Adipose tissue (tissue), 3 donors: ENCODE data around the gene SESN3. TPM values are rescaled to one million over a fixed set of nuclear protein-coding genes. Genes with fewer than 3 reads are reported as not detected.
"Not testable (repeated sequence)": the region's sequence is repeated elsewhere in the genome, so short reads cannot be mapped to it uniquely, and the experiment has no call there.

Experiments used
- H3K27ac ChIP-seq: one replicate; pipeline ENCODE4 v1.5.1; 2013; ENCODE audit warnings: low read depth, low read length
- WGBS, 3 donors: extraction: QIAGEN DNeasy Blood & Tissue Kit; methylation state at CpG; one replicate each; pipeline ENCODE4 v1.1.7; 2013; 5-methylcytosine and 5-hydroxymethylcytosine counted together
- polyA plus RNA-seq, 3 donors: library from polyadenylated mRNA; stranded (reverse); fragments of 200-250 nt; gene quantifications; one replicate each; pipeline ENCODE4 v1.2.3, GENCODE V29; 2013
- donor health status: healthy with polysubstance abuse.
- donor health status: Bipolar disorder and iron deficiency.
- donor health status: healthy.

SESN3 gene
- polyA plus RNA-seq, 3 donors: 1.5 to 12.0 (median 2.6) TPM

DNA sequence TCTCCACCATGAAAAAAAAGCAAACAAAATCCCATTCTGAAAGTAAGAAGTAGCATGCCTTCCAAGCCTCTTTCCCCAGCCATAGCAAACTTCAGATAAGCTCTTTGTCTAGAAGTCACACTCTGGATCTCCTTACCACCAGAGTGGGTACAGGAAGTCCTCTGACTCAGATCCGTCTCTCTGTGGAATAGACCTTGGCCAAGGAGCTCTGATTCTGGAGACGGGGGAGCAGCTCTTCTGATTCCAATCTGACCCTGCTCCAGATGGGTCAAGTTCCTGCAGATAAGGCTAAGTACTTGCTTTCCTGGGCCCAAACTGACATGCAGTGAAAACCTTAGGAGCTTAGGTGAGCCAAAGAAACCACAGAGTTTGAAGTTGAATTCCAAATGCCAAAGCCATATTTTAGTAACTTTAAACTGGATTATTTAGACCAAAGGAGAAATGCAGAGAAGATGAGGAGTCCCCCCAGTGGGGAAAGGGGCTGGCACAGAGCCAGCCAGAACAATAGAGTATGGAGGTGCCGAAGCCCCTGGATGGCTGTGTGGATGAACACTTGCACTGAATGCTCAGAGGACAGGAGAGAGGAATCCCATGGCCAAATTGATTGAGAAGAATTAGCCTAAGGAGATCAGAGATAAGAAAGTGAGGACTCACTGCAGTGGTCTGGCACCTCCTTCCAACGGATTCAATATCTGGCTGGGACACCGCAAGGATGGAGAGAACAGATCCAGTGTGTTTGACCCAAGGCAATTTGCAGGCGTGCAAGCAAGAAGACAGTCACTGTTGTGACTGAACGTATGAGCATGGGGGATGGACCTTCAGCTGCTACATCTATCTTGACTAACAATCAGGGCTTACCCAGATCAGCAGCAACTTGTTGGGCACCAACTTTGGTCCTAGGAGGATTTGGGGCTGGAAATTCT, 86.4 kb downstream of the SESN3 start:
- WGBS, 3 donors: 71 to 82% (median 77%) methylated on average over 7 of the region's 7 CpGs
- H3K27ac ChIP-seq: no peak overlapping the region

DNA sequence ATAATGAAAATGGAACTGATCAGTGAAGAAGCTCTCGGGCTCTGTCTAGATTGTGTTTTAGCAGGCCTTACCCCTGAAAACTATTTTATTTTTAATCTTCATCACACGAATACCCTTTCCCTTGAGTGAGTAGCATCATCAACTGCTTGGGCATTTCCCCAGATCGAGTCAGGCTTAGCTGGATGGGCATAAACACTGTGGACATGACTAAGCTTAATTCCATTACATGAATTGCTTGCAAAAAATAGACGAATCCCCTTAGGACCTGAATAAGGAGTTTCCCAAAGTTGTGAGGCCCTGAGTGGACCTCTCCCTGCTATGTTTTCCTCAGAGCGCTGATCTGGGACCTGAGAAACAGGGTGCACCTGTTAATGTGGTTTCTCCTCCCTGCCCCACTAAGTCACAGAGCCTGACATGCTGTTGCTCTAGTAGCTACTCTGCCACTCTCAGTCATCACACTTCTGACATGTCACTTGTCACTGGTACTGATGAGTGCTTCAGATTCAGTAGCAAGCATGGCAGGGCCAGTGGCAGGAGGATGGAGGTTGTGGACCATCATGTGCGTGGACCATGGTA, 87.8 kb downstream of the SESN3 start:
- 77 to 86% (median 86%) methylated on average over 6 of the region's 6 CpGs for WGBS, 3 donors
- no peak overlapping the region for H3K27ac ChIP-seq

DNA sequence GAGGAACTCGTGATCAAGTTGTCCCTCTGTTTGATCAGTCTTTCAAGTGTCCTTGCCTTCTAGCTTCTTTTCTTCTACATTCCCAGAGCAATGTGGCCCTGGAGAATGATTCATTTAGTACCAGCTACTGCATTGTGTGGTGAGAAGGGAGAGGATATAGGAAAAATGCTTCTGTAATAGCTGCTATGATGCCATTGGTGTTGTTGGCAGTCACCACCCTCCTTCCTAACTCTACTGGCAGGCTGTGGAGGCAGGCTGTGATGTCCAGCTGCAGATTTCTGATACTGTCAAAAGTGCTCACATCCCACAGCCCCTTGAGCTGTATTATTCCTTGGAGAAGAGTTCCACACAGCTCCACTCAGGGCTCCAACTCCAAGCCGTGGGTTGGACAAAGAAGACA, 88.6 kb downstream of the SESN3 start:
- whole genome bisulfite sequencing, 3 donors: 60 to 88% (median 80%) methylated on average over 2 of the region's 2 CpGs
- no peak overlapping the region for H3K27ac ChIP-seq

DNA sequence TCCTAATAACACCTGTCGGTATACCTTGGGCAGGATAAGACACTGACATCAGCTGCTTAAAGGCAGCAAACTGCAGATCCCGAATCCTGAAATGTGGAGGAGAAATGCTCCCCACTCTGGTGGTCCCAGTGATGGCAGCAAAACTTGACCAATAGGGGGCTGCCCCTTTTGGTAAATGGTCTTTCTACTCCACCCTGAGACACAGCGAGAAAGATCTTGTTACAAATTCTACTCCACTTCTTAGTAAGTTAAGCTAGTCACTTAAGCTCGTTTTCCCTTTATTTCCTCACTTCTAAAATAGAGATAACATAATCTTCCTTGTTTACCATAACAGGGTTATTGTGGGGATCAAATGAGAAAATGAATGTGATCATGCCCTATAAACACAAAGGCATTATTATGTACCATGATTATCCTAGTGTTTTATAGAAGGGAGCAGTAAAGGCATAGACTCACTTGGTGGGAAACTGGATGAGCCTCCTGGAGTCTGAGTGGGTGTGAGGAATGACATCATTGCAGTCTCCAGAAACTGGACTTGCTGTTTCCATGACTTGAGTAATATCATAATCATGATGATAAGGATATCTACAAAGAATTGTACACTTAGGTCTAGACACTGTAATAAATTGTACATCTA, 90.5 kb downstream of the SESN3 start:
- 69 to 77% (median 73%) methylated on average over 4 of the region's 4 CpGs for WGBS, 3 donors
- no peak overlapping the region for H3K27ac ChIP-seq

DNA sequence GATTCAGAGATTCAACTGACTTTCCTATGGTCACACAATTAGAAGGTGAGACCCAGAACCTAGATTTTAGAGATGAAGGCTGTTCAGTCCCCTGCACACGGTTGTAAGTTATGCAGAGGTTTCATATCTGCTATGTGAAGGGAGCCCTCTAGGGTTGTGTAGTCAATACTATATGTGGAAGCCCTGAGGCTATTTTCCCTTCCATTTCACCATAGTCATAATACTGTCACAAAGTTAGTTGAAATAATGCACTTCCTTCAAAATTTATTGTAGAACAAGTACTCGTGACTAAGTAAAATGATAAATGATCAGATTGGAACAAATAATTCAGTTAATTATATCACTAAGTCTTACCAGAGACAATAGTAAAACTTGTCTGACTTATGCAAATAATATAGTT, 92.6 kb downstream of the SESN3 start:
- H3K27ac ChIP-seq: no peak overlapping the region
- WGBS, 3 donors: 17 to 28% (median 26%) methylated on average over 2 of the region's 2 CpGs

GRCh38 chr11:95137299-95137698, 93.7 kb downstream of the SESN3 start:
- H3K27ac ChIP-seq: no peak overlapping the region

DNA sequence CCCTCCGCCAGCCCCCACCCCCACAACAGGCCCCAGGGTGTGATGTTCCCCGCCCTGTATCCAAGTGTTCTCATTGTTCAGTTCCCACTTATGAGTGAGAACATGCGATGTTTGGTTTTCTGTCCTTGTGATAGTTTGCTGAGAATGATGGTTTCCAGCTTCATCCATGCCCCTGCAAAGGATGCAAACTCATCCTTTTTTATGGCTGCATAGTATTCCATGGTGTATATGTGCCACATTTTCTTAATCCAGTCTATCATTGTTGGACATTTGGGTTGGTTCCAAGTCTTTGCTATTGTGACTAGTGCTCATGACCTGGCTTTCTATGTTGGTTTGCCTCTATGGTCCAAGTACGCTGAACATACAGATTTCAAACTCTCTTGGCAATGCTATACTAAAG, 94.3 kb downstream of the SESN3 start:
- 94 to 99% (median 95%) methylated on average over 4 of the region's 4 CpGs for WGBS, 3 donors
- H3K27ac ChIP-seq: not testable (repeated sequence)

GRCh38 chr11:95135880-95136279, 95.1 kb downstream of the SESN3 start:
- WGBS, 3 donors: 96 to 97% (median 97%) methylated on average over 2 of the region's 2 CpGs
- H3K27ac ChIP-seq: no peak overlapping the region

- H3K27ac ChIP-seq: no peak overlapping the region
- WGBS, 3 donors: 47 to 72% (median 69%) methylated on average over 4 to 6 of the region's 6 CpGs
These were observed 95.8 kb downstream of the SESN3 start for GRCh38 chr11:95135155-95135554.

DNA sequence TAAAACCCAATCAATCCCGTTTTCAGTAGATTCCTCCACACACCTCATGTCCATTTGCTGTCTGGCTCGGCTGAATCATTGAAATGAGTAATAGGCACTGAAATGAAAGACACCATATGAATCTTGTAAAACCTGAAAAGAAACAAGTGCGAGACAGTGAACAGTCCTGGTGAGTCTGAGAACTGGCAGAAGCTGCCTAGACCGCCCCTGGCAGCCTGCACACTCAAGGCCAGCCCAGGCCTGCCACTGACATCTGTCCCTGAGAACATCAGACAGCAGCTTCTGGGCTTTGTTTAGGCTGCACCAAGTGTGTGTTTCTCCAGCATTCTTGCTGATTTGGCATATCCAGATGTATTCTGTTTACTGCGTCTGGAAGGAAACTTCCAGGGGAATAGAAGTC, 96.5 kb downstream of the SESN3 start:
- 38 to 65% (median 61%) methylated on average over 5 of the region's 5 CpGs for WGBS, 3 donors
- no peak overlapping the region for H3K27ac ChIP-seq

DNA sequence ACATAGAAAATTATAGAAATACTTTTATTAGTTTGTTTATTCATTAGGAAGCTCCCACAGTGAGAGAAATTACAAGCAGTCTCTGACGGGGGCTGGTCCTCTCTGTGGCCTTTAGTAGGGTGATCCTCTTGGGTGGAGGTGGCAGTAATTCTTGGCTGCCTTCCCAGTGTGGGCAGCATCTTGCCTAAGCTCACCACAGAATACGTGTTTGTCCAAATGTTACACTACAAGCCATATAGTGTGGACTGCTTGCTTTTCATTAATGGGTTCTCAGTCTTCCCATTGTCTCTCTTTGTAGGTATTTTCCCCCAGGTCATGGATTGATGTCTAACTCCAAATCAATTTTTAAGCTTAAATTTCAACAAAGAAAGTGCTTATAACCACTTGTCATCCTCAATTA, 98.0 kb downstream of the SESN3 start:
- no peak overlapping the region for H3K27ac ChIP-seq
- WGBS, 3 donors: 34 to 58% (median 47%) methylated on average over 2 of the region's 2 CpGs

DNA sequence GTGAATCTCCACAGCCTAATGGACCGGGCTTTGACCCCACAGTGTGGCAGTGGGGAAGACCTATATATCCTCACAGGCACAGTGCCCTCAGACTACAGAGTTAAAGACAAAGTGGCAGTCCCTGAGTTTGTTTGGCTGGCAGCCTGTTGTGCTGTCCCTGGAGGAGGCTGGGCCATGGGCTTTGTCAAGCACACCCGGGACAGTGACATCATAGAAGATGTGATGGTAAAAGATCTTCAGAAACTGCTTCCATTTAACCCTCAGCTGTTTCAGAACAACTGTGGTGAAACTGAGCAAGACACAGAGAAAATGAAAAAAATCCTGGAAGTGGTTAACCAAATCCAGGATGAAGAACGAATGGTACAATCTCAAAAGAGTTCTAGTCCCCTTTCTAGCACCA, 102.4 kb downstream of the SESN3 start:
- no peak overlapping the region for H3K27ac ChIP-seq
- WGBS, 3 donors: 76 to 92% (median 89%) methylated on average over 3 of the region's 3 CpGs

DNA sequence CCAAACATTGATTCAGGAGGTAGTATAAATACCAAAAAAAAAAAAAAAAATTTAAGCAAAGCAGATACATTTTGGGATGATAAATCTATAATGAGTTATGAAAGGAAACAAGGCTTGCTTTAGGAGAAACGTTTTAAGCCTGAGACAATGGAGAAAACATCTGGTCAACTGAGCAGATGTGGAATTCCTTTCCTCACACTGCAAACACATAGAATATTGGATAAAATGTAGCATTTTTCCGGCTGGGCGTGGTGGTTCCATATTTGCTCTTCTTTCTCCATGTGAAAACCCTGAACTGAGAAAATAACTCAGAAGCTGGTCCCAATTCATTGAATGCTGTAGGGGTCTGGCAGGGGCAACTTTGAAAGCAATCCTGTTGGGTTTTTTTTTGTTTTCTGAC, 107.4 kb downstream of the SESN3 start:
- WGBS, 3 donors: 80 to 83% (median 80%) methylated on average over 3 of the region's 3 CpGs
- no peak overlapping the region for H3K27ac ChIP-seq

DNA sequence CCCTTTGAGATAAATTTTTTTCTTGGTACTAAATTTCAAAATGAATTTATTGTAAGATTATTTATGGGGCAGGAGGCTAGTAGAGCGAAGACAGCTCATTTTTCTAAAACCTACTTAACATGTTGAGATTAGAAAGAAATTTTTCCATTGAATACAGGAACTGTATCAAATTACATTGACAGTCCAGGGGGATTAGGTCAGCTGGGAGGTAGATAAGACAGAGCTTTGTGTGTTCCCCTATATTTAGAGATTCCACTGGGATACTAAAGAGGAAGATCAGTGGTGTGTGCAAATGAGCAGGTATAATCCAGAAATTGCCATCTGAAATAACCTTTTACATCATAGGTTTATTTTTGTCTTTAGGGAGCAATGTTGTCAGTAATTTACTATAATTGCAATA, 109.3 kb downstream of the SESN3 start:
- WGBS, 3 donors: 76 to 94% (median 89%) methylated on average over 1 of the region's 1 CpG
- H3K27ac ChIP-seq: no peak overlapping the region

DNA sequence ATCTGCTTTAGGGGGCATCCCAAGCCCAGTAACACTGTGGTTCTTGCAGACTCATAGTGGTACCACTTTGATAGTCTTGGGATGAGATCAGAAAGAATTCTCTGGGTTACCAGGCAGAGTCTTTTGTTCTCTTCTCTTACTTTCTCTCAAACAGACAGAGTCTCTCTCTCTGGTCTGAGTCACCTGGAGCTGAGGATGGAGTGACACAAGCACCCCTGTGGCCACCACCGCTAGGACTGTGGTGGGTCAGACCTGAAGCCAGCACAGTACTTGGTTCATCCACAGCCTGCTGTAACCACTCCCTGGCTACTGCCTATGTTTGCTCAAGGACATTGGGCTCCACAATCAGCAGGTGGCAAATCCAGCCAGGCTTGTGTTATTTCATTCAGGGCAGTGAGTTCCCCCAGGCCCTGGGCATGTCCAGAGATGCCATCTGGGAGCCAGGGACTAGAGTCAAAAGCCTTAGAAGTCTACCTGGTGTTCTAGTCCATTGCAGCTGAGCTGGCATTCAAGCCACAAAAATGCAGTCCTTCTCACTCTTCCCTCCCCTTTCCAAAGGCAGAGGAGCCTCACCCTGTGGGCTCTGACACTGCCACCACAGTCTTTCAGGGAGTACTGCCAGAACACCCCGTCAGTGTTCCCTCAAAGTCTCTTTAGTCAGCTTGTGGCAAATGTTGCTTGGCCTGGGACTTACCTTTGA, 111.5 kb downstream of the SESN3 start:
- 82 to 98% (median 95%) methylated on average over 2 of the region's 2 CpGs for WGBS, 3 donors
- no peak overlapping the region for H3K27ac ChIP-seq

DNA sequence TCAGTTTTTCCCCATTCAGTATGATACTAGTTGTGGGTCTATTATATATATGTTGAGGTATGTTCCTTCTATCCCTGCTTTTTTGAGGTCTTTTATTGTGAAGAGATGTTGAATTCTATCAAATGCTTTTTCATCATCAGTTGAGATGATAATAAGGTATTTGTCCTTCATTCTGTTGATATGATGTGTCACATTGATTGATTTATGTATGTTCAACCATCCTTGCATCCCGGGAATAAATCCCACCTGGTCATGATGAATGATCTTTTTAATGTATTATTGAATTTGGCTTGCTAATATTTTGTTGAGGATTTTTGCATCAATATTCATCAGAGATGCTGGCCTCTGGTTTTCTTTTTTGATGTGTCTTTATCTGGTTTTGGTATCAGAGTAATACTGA, 115.4 kb downstream of the SESN3 start:
- H3K27ac ChIP-seq: no peak overlapping the region
- WGBS, 3 donors: 41 to 81% (median 79%) methylated on average over 1 of the region's 1 CpG
